Measurements from ENCODE around the gene FGF22. TPM values are rescaled to one million over a fixed set of nuclear protein-coding genes. Genes with fewer than 3 reads are reported as not detected.
A peak's percentile ranks its signal among the peaks of the same experiment; 100 is the strongest.

Gene FGF22
- total and polyA plus RNA-seq, 2 of the 13 experiments (the other 11 are each of a cell fraction or from before 2014, with no cell fraction given) = 0.24 TPM; not detected in 1

- no peak; the same call in 1 of the 2 replicates for TF ChIP-seq SAFB2 (CRISPR knock-in tag; IDR thresholded peaks at IDR 0.05; ENCODE audit: borderline replicate concordance, low read depth)
- TF ChIP-seq, protein P1, sequence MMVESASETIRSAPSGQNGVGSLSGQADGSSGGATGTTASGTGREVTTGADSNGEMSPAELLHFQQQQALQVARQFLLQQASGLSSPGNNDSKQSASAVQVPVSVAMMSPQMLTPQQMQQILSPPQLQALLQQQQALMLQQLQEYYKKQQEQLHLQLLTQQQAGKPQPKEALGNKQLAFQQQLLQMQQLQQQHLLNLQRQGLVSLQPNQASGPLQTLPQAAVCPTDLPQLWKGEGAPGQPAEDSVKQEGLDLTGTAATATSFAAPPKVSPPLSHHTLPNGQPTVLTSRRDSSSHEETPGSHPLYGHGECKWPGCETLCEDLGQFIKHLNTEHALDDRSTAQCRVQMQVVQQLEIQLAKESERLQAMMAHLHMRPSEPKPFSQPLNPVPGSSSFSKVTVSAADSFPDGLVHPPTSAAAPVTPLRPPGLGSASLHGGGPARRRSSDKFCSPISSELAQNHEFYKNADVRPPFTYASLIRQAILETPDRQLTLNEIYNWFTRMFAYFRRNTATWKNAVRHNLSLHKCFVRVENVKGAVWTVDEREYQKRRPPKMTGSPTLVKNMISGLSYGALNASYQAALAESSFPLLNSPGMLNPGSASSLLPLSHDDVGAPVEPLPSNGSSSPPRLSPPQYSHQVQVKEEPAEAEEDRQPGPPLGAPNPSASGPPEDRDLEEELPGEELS (CRISPR knock-in tag; IDR thresholded peaks at IDR 0.05) = no peak
- TF ChIP-seq ZNF598 (CRISPR knock-in tag; IDR thresholded peaks at IDR 0.05; ENCODE audit: borderline replicate concordance) = no peak
- TF ChIP-seq NFATC3 (CRISPR knock-in tag; IDR thresholded peaks at IDR 0.05) = no peak
- TF ChIP-seq SNAPC4 (CRISPR knock-in tag; IDR thresholded peaks at IDR 0.05) = no peak
- TF ChIP-seq ZNF768 (CRISPR knock-in tag; IDR thresholded peaks at IDR 0.05) = peak; percentile 42
- 0 out of 2 replicates have a peak, but pooled peaks have one; percentile 69 for TF ChIP-seq ZNF724P (CRISPR knock-in tag; IDR thresholded peaks at IDR 0.05; ENCODE audit: borderline replicate concordance)
- no peak for TF ChIP-seq NFKBIZ (CRISPR knock-in tag; IDR thresholded peaks at IDR 0.05)
- TF ChIP-seq KDM6A (CRISPR knock-in tag; IDR thresholded peaks at IDR 0.05; ENCODE audit: low read depth) = no peak
- no peak; the same call in 1 of the 2 replicates for TF ChIP-seq SALL1 (CRISPR knock-in tag; IDR thresholded peaks at IDR 0.05)
- TF ChIP-seq ZNF737 (CRISPR knock-in tag; IDR thresholded peaks at IDR 0.05; ENCODE audit: borderline replicate concordance) = no peak
- TF ChIP-seq ZNF121 (CRISPR knock-in tag; IDR thresholded peaks at IDR 0.05) = no peak
- TF ChIP-seq SP1 (IDR thresholded peaks at IDR 0.05) = no peak
- no peak; the same call in 1 of the 2 replicates for TF ChIP-seq SP1 (CRISPR knock-in tag; IDR thresholded peaks at IDR 0.05)
- TF ChIP-seq ZNF547 (CRISPR knock-in tag; IDR thresholded peaks at IDR 0.05) = no peak; the same call in 1 of the 2 replicates
- TF ChIP-seq, protein P2, sequence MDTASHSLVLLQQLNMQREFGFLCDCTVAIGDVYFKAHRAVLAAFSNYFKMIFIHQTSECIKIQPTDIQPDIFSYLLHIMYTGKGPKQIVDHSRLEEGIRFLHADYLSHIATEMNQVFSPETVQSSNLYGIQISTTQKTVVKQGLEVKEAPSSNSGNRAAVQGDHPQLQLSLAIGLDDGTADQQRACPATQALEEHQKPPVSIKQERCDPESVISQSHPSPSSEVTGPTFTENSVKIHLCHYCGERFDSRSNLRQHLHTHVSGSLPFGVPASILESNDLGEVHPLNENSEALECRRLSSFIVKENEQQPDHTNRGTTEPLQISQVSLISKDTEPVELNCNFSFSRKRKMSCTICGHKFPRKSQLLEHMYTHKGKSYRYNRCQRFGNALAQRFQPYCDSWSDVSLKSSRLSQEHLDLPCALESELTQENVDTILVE (CRISPR knock-in tag; IDR thresholded peaks at IDR 0.05) = no peak
- no peak for TF ChIP-seq ZNF138 (CRISPR knock-in tag; IDR thresholded peaks at IDR 0.05; ENCODE audit: low read depth)
- no peak for TF ChIP-seq ZNF878 (CRISPR knock-in tag; IDR thresholded peaks at IDR 0.05)
- TF ChIP-seq, protein P3, sequence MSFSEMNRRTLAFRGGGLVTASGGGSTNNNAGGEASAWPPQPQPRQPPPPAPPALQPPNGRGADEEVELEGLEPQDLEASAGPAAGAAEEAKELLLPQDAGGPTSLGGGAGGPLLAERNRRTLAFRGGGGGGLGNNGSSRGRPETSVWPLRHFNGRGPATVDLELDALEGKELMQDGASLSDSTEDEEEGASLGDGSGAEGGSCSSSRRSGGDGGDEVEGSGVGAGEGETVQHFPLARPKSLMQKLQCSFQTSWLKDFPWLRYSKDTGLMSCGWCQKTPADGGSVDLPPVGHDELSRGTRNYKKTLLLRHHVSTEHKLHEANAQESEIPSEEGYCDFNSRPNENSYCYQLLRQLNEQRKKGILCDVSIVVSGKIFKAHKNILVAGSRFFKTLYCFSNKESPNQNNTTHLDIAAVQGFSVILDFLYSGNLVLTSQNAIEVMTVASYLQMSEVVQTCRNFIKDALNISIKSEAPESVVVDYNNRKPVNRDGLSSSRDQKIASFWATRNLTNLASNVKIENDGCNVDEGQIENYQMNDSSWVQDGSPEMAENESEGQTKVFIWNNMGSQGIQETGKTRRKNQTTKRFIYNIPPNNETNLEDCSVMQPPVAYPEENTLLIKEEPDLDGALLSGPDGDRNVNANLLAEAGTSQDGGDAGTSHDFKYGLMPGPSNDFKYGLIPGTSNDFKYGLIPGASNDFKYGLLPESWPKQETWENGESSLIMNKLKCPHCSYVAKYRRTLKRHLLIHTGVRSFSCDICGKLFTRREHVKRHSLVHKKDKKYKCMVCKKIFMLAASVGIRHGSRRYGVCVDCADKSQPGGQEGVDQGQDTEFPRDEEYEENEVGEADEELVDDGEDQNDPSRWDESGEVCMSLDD (CRISPR knock-in tag; IDR thresholded peaks at IDR 0.05; ENCODE audit: borderline replicate concordance) = 0 out of 2 replicates have a peak, but pooled peaks have one; percentile 59
Measured at GRCh38 chr19:679418-680286, 40.0 kb downstream of the FGF22 start (continued).
